Right lobe of liver (tissue), 4 donors: ENCODE data around the gene SLC15A3.

Experiments
- CTCF ChIP-seq, 4 donors: fragments of 200-600 bp in 3 of 4; fragments of 450-650 bp in 1 of 4; IDR thresholded peaks; one replicate each; pipeline versions ENCODE4 v1.5.1 to v1.8.0; 2016 to 2022; ENCODE audit warnings: antibody characterized with exemption in 4 of 4, mild to moderate bottlenecking in 2 of 4
- POLR2A ChIP-seq: fragments of 450-650 bp; IDR thresholded peaks from one replicate; pipeline ENCODE4 v1.6.1; 2017; ENCODE audit warnings: antibody characterized with exemption, mild to moderate bottlenecking
- donor health status: DM: no; HTN: no; CAD: no.
- donor health status: DM: no; HTN: no; CAD: no.
- donor health status: DM: no; HTN: yes; CAD: no.

- TF ChIP-seq CTCF (IDR thresholded peaks at IDR 0.05) (no peak), POLR2A (no peak)
These were observed 19.5 kb upstream of the SLC15A3 start, which contains the start of gene CD6 for GRCh38 chr11:60971520-60971919.
